Upper lobe of left lung (tissue), 6 donors: Measurements from ENCODE around the gene CLDN5. TPM values are rescaled to one million over a fixed set of nuclear protein-coding genes. Genes with fewer than 3 reads are reported as not detected.
"Not testable (repeated sequence)": the region's sequence is repeated elsewhere in the genome, so short reads cannot be mapped to it uniquely, and the experiment has no call there.

Experiments
- ATAC-seq, 2 donors: fragments of 200-7000 bp; cut with Tn5 transposase; one replicate each; pipeline ENCODE4 v1.9.1; 2022; ENCODE audit warnings: mild to moderate bottlenecking in 2 of 2, moderate library complexity in 2 of 2; ENCODE audit not compliant: low FRiP score in 2 of 2
- DNase-seq, 2 donors: peaks; one replicate each; pipeline ENCODE4 v3.0.0-alpha.2; 2019 to 2020
- H3K27ac ChIP-seq, 4 donors: fragments of 200-600 bp; sonication (generic); one replicate each; pipeline ENCODE4 v1.5.1; 2016 to 2019
- H3K27me3 ChIP-seq, 4 donors: fragments of 200-600 bp; sonication (generic); one replicate each; pipeline ENCODE4 v1.5.1; 2017 to 2019
- H3K36me3 ChIP-seq, 4 donors: fragments of 200-600 bp; sonication (generic); one replicate each; pipeline ENCODE4 v1.5.1; 2016 to 2019
- H3K4me1 ChIP-seq, 4 donors: fragments of 200-600 bp; sonication (generic); one replicate each; pipeline ENCODE4 v1.5.1; 2018 to 2019
- H3K4me3 ChIP-seq, 4 donors: fragments of 200-600 bp; sonication (generic); one replicate each; pipeline ENCODE4 v1.5.1; 2017 to 2019; ENCODE audit warnings: mild to moderate bottlenecking in 2 of 4, moderate library complexity in 1 of 4
- H3K9me3 ChIP-seq, 4 donors: fragments of 200-600 bp; sonication (generic); one replicate each; pipeline ENCODE4 v1.5.1; 2018 to 2019
- EP300 ChIP-seq, 4 donors: sonication (generic); formaldehyde crosslinking; IDR thresholded peaks; one replicate each; pipeline ENCODE4 v1.5.1; 2017; ENCODE audit warnings: antibody characterized with exemption in 4 of 4, control low read depth in 2 of 4
- POLR2A ChIP-seq, 4 donors: fragments of 450-650 bp; IDR thresholded peaks; one replicate each; pipeline ENCODE4 v1.5.1; 2016 to 2017; ENCODE audit warnings: antibody characterized with exemption in 4 of 4, mild to moderate bottlenecking in 2 of 4
- POLR2AphosphoS5 ChIP-seq, 2 donors: sonication (generic); formaldehyde crosslinking; IDR thresholded peaks; one replicate each; pipeline ENCODE4 v1.5.1; 2017; ENCODE audit warnings: antibody characterized with exemption in 2 of 2
- WGBS, 2 donors: methylation state at CpG; one replicate each; pipeline ENCODE4 v1.1.5; 2017 to 2018; 5-methylcytosine and 5-hydroxymethylcytosine counted together
- total RNA-seq, 6 donors: library from RNA; depleted of rRNA in 4 of 6; stranded (reverse); fragments of >200 nt in 4 of 6; gene quantifications; one replicate each; pipeline versions ENCODE4 v1.1.0 to v1.2.1, GENCODE V29; 2016 to 2021
- TF ChIP-seq, protein P1 (sequence below), 6 experiments: fragments of 450-650 bp in 4 of 6; fragments of 200-600 bp in 2 of 6; sonication (generic) in 2 of 6; IDR thresholded peaks; one replicate each; pipeline ENCODE4 v1.5.1; 2016 to 2019; ENCODE audit warnings: antibody characterized with exemption in 6 of 6
- donor health status: DM: no; HTN: no; CAD: no; lungs with moderate emphysema.
- donor health status: DM: no; HTN: yes; CAD: no; lungs with severe emphysema.

CLDN5 gene
- total RNA-seq, 6 donors from 2014 or later = 70.2 to 726 (median 229) TPM

DNA sequence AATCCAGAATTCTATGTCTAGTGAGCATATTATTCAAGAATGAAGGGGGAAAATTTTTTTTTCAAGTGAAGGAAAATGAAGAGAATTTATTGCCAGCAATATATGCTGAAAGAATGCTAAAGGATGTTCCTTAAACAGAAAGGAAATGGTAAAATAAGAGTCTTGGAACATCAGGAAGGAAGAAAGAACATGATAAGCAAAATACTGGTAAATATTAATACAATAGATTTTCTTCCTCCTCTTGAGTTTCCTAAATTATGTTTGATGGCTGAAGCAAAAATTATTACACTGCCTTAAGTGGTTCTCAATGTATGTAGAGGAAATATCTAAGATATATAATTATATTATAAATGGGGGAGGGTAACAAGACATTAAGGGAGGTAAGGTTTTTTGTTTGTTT, 9.6 kb upstream of the CLDN5 start:
- H3K4me3 ChIP-seq = no peak overlapping the region
- no peak for ATAC-seq
- TF ChIP-seq POLR2AphosphoS5 (IDR thresholded peaks at IDR 0.05) = no peak
- TF ChIP-seq EP300 (IDR thresholded peaks at IDR 0.05) = no peak
- TF ChIP-seq POLR2A (IDR thresholded peaks at IDR 0.05) = no peak
- H3K9me3 ChIP-seq = no peaks in the 10 kb centered on the region
- H3K27ac ChIP-seq = peak overlapping the region in 2 of 4 donors; percentile 40 to 59
- H3K4me1 ChIP-seq = peaks cover 0 to 4% (median 0%) of the 10 kb centered on the region in 4 donors
- DNase-seq = no peak
- no peaks in the 10 kb centered on the region for H3K36me3 ChIP-seq
- no peaks in the 10 kb centered on the region for H3K27me3 ChIP-seq

DNA sequence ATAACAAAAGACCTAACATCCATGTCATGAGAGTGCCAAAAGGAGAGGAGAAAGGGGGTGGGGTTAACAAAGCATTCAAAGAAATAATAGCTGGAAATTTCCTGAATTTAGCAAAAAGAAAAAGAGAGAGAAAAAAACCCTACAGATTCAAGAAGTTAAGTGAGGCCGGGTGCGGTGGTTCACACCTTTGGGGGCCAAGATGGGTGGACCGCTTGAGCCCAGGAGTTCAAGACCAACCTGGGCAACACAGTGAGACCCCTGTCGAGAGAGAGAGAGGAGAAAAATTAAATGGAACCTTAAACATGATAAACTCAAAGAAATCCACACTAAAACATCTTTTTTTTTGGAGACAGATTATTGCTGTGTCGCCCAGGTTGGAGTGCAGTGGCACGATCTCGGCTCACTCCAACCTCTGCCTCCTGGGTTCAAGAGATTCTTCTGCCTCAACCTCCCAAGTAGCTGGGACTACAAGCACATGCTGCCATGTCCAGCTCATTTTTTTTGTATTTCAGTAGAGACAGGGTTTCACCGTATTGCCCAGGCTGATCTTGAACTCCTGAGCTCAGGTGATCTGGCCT, 8.9 kb upstream of the CLDN5 start:
- Histone ChIP-seq H3K9me3 (no peaks in the 10 kb centered on the region), H3K4me1 (peaks cover 0 to 4% (median under 1%) of the 10 kb centered on the region in 4 donors), H3K4me3 (no peak overlapping the region), H3K27me3 (no peaks in the 10 kb centered on the region), H3K36me3 (no peaks in the 10 kb centered on the region), H3K27ac (peak overlapping the region in 2 of 4 donors; percentile 40 to 59)
- DNase-seq (no peak), ATAC-seq (no peak)
- WGBS, 2 donors = 90 to 95% methylated on average over 8 of the region's 8 CpGs
- TF ChIP-seq, protein P1, sequence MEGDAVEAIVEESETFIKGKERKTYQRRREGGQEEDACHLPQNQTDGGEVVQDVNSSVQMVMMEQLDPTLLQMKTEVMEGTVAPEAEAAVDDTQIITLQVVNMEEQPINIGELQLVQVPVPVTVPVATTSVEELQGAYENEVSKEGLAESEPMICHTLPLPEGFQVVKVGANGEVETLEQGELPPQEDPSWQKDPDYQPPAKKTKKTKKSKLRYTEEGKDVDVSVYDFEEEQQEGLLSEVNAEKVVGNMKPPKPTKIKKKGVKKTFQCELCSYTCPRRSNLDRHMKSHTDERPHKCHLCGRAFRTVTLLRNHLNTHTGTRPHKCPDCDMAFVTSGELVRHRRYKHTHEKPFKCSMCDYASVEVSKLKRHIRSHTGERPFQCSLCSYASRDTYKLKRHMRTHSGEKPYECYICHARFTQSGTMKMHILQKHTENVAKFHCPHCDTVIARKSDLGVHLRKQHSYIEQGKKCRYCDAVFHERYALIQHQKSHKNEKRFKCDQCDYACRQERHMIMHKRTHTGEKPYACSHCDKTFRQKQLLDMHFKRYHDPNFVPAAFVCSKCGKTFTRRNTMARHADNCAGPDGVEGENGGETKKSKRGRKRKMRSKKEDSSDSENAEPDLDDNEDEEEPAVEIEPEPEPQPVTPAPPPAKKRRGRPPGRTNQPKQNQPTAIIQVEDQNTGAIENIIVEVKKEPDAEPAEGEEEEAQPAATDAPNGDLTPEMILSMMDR (IDR thresholded peaks at IDR 0.05) = no peak
- TF ChIP-seq POLR2AphosphoS5 (IDR thresholded peaks at IDR 0.05) (no peak), POLR2A (IDR thresholded peaks at IDR 0.05) (no peak), EP300 (IDR thresholded peaks at IDR 0.05) (no peak)

DNA sequence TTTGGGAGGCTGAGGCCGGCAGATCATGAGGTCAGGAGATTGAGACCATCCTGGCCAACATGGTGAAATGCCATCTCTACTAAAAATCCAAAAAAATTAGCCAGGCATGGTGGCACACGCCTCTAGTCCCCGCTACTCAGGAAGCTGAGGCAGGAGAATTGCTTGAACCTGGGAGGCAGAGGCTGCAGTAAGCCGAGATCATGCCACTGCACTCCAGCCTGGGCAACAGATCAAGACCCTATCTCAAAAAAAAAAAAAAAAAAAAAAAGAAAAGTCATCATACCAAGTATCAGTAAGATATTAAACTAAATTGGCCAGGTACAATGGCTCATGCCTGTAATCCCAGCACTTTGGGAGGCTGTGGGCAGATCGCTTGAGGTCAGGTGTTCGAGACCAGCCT, 7.1 kb upstream of the CLDN5 start:
- not testable (repeated sequence) for H3K36me3 ChIP-seq, H3K27me3 ChIP-seq, ATAC-seq, H3K4me3 ChIP-seq, DNase-seq, H3K9me3 ChIP-seq
- Histone ChIP-seq H3K27ac (peak overlapping the region in 1 of 4 donors; percentile 27), H3K4me1 (peaks cover 0 to 18% (median 16%) of the 10 kb centered on the region in 4 donors)
- WGBS, 2 donors = 90 to 93% methylated on average over 6 of the region's 6 CpGs

DNA sequence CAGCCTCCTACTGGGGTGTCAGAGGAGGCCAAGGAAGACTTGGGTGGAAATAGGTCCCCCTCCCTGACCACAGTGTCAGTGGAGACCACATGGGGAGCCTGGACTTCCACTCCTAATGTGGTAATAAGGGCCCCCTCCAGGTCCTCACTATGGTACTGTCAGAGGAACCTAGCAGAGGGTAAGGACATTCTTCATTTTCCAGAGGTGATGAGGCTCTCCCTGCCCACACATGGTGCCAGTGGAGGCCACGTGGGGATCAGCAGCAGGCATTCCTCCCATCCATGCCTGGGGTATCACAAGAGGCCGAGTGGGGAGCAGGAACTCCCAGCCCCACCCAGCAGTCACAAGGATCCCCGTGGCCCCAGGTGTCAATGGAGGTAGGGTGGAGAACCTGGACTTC, 6.5 kb upstream of the CLDN5 start:
- Histone ChIP-seq H3K27ac (peak overlapping the region in 2 of 4 donors; percentile 27 to 35), H3K9me3 (no peaks in the 10 kb centered on the region), H3K4me1 (peaks cover 3 to 24% (median 20%) of the 10 kb centered on the region in 4 donors), H3K36me3 (no peaks in the 10 kb centered on the region), H3K4me3 (no peak overlapping the region), H3K27me3 (no peaks in the 10 kb centered on the region)
- ATAC-seq = no peak
- TF ChIP-seq EP300 (IDR thresholded peaks at IDR 0.05) = no peak
- TF ChIP-seq, protein P1 (IDR thresholded peaks at IDR 0.05) = no peak
- TF ChIP-seq POLR2A (IDR thresholded peaks at IDR 0.05) = no peak
- no peak for TF ChIP-seq POLR2AphosphoS5 (IDR thresholded peaks at IDR 0.05)
- WGBS, 2 donors = 70 to 78% methylated on average over 2 to 3 of the region's 3 CpGs
- no peak for DNase-seq

DNA sequence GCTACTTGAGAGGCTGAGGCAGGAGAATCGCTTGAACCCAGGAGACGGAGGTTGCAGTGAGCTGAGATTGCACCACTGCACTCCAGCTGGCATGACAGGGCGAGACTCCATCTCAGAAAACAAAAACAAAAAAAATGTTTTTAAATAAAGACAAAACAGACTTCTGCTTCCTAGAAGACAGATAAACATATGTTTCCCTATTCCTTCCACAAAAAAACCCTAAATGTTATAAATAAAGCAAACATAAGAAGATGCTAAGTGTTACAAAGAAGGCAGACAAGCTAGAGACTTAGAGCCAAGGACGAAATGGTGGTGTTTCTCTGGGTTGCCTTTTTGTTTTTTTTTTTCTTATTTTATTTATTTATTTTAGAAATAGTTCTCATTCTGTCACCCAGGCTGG, 5.6 kb upstream of the CLDN5 start:
- H3K9me3 ChIP-seq = no peaks in the 10 kb centered on the region
- TF ChIP-seq POLR2AphosphoS5 (IDR thresholded peaks at IDR 0.05) (no peak), EP300 (IDR thresholded peaks at IDR 0.05) (no peak), POLR2A (IDR thresholded peaks at IDR 0.05) (no peak)
- TF ChIP-seq, protein P1 (IDR thresholded peaks at IDR 0.05) = no peak
- H3K27ac ChIP-seq = peak overlapping the region in 1 of 4 donors; percentile 14
- ATAC-seq (no peak), DNase-seq (no peak)
- 59 to 77% methylated on average over 4 of the region's 4 CpGs for WGBS, 2 donors
- H3K27me3 ChIP-seq = peaks cover 0 to 6% (median 1%) of the 10 kb centered on the region in 4 donors
- peaks cover 6 to 22% (median 21%) of the 10 kb centered on the region in 4 donors for H3K4me1 ChIP-seq
- H3K4me3 ChIP-seq = no peak overlapping the region
- H3K36me3 ChIP-seq = no peaks in the 10 kb centered on the region

DNA sequence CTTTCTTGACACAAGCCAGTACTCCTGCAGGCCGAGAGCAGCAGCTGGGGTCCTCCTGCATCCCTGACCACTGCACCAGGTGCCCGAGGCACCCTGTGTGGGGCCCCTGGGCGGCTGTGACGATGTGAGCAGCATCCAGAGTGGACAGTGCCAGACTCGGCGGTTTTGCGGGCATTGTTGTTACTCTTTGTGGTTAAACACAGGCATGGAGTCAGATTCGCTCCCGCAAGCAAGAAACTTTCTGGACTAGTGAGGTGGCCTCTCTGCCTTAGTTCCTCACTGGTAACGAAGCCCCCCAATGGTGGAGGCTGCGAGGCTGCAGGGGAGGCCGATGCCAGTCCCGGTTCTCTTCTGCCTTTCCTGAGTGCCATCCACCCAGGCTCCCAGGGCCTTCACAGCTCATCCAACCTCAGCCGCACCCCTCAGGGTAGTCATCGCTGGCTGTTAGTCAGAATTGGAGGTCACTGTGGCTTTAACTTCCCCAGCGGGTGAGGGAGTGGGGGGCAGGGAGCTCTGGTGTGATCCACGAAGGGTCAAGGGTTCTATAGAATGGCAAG, 3.7 kb upstream of the CLDN5 start:
- no peak for ATAC-seq
- Histone ChIP-seq H3K27me3 (peaks cover 0 to 25% (median 11%) of the 10 kb centered on the region in 4 donors), H3K4me3 (no peak overlapping the region), H3K36me3 (peaks cover 0 to 3% (median 0%) of the 10 kb centered on the region in 4 donors), H3K4me1 (peaks cover 22 to 40% (median 31%) of the 10 kb centered on the region in 4 donors), H3K9me3 (no peaks in the 10 kb centered on the region), H3K27ac (peak overlapping the region in 3 of 4 donors; percentile 15 to 97 (median 92))
- DNase-seq = no peak
- TF ChIP-seq POLR2A (IDR thresholded peaks at IDR 0.05) = no peak
- TF ChIP-seq, protein P1 (IDR thresholded peaks at IDR 0.05) = no peak
- no peak for TF ChIP-seq EP300 (IDR thresholded peaks at IDR 0.05)
- no peak for TF ChIP-seq POLR2AphosphoS5 (IDR thresholded peaks at IDR 0.05)
- WGBS, 2 donors = 72 to 78% methylated on average over 13 to 15 of the region's 17 CpGs
